ENCODE data around the gene ADAMTSL3. TPM values are rescaled to one million over a fixed set of nuclear protein-coding genes. Genes with fewer than 3 reads are reported as not detected.
"Not testable (repeated sequence)": the region's sequence is repeated elsewhere in the genome, so short reads cannot be mapped to it uniquely, and the experiment has no call there.

ADAMTSL3 gene
- total RNA-seq, 2 experiments from 2014 or later: not detected

- no peak for DNase-seq
- Histone ChIP-seq H3K27ac (ENCODE audit: low read depth in 1 of 2, low read length in 2 of 2) (no peak overlapping the region), H3K4me3 (ENCODE audit: low read length) (no peak overlapping the region), H3K36me3 (ENCODE audit: insufficient read depth, low read length) (no peaks in the 10 kb centered on the region), H3K4me1 (ENCODE audit: insufficient read depth, low read length) (no peaks in the 10 kb centered on the region), H3K9me3 (ENCODE audit: control insufficient read depth in 1 of 2, insufficient read depth in 1 of 2, low read length in 2 of 2) (peaks cover 0 to 12% of the 10 kb centered on the region in 2 experiments), H3K27me3 (ENCODE audit: control insufficient read depth in 1 of 2, insufficient read depth in 2 of 2, low read length in 2 of 2) (no peaks in the 10 kb centered on the region)
- POLR2A ChIA-PET: no interaction called here
- H3K9me3 Mint-ChIP-seq: peaks cover 11% of the 10 kb centered on the region
- no peak for TF ChIP-seq CTCF (IDR thresholded peaks at IDR 0.05)
- H3K36me3 Mint-ChIP-seq (ENCODE audit: low read depth): no peaks in the 10 kb centered on the region
- H3K4me1 Mint-ChIP-seq (ENCODE audit: low read depth): no peaks in the 10 kb centered on the region
- no peaks in the 10 kb centered on the region for H3K27me3 Mint-ChIP-seq
- H3K27ac Mint-ChIP-seq: no peak overlapping the region
- CTCF ChIA-PET: no interaction called here
- no peak overlapping the region for H3K4me3 Mint-ChIP-seq
- intact Hi-C loops (cut with DNase I, micrococcal nuclease): no loop called here
- ATAC-seq (ENCODE audit: poor library complexity): no peak
Observed at GRCh38 chr15:83961311-83961710, 307.4 kb downstream of the ADAMTSL3 start.

- H3K4me1 Mint-ChIP-seq (ENCODE audit: low read depth); H3K27me3 ChIP-seq (ENCODE audit: control insufficient read depth in 1 of 2, insufficient read depth in 2 of 2, low read length in 2 of 2); POLR2A ChIA-PET; H3K36me3 Mint-ChIP-seq (ENCODE audit: low read depth); H3K36me3 ChIP-seq (ENCODE audit: insufficient read depth, low read length); H3K4me1 ChIP-seq (ENCODE audit: insufficient read depth, low read length); ATAC-seq (ENCODE audit: poor library complexity); H3K4me3 Mint-ChIP-seq; H3K27me3 Mint-ChIP-seq; H3K27ac ChIP-seq (ENCODE audit: low read depth in 1 of 2, low read length in 2 of 2); H3K4me3 ChIP-seq (ENCODE audit: low read length); H3K27ac Mint-ChIP-seq; DNase-seq; CTCF ChIA-PET; intact Hi-C loops (cut with DNase I, micrococcal nuclease): not testable (repeated sequence)
- H3K9me3 Mint-ChIP-seq: peaks cover 11% of the 10 kb centered on the region
- H3K9me3 ChIP-seq (ENCODE audit: control insufficient read depth in 1 of 2, insufficient read depth in 1 of 2, low read length in 2 of 2): peaks cover 0 to 12% of the 10 kb centered on the region in 2 experiments
Observed at GRCh38 chr15:83964967-83965366, 311.0 kb downstream of the ADAMTSL3 start.

GRCh38 chr15:83970295-83970890 is 316.5 kb downstream of the ADAMTSL3 start:
- Histone ChIP-seq H3K9me3 (ENCODE audit: control insufficient read depth in 1 of 2, insufficient read depth in 1 of 2, low read length in 2 of 2) (no peaks in the 10 kb centered on the region), H3K36me3 (ENCODE audit: insufficient read depth, low read length) (no peaks in the 10 kb centered on the region), H3K27ac (ENCODE audit: low read depth in 1 of 2, low read length in 2 of 2) (no peak overlapping the region), H3K27me3 (ENCODE audit: control insufficient read depth in 1 of 2, insufficient read depth in 2 of 2, low read length in 2 of 2) (no peaks in the 10 kb centered on the region), H3K4me1 (ENCODE audit: insufficient read depth, low read length) (no peaks in the 10 kb centered on the region), H3K4me3 (ENCODE audit: low read length) (no peak overlapping the region)
- H3K36me3 Mint-ChIP-seq (ENCODE audit: low read depth): no peaks in the 10 kb centered on the region
- ChIA-PET POLR2A (no interaction called here), CTCF (no interaction called here)
- ATAC-seq (ENCODE audit: poor library complexity): no peak
- no peak overlapping the region for H3K4me3 Mint-ChIP-seq
- H3K4me1 Mint-ChIP-seq (ENCODE audit: low read depth): no peaks in the 10 kb centered on the region
- H3K27me3 Mint-ChIP-seq: peaks cover 4% of the 10 kb centered on the region
- no peak for TF ChIP-seq CTCF (IDR thresholded peaks at IDR 0.05)
- no peak overlapping the region for H3K27ac Mint-ChIP-seq
- DNase-seq: no peak
- intact Hi-C loops (cut with DNase I, micrococcal nuclease): no loop called here
- H3K9me3 Mint-ChIP-seq: peaks cover 7% of the 10 kb centered on the region

- no peaks in the 10 kb centered on the region for H3K4me1 ChIP-seq (ENCODE audit: insufficient read depth, low read length)
- no peak overlapping the region for H3K27ac ChIP-seq (ENCODE audit: low read depth in 1 of 2, low read length in 2 of 2)
- ChIA-PET CTCF (no interaction called here), POLR2A (no interaction called here)
- intact Hi-C loops (cut with DNase I, micrococcal nuclease): no loop called here
- Mint-ChIP-seq H3K27ac (no peak overlapping the region), H3K9me3 (peaks cover 4% of the 10 kb centered on the region), H3K4me3 (no peak overlapping the region), H3K4me1 (ENCODE audit: low read depth) (no peaks in the 10 kb centered on the region), H3K36me3 (ENCODE audit: low read depth) (no peaks in the 10 kb centered on the region), H3K27me3 (peaks cover 4% of the 10 kb centered on the region)
- H3K9me3 ChIP-seq (ENCODE audit: control insufficient read depth in 1 of 2, insufficient read depth in 1 of 2, low read length in 2 of 2): no peaks in the 10 kb centered on the region
- no peak for TF ChIP-seq CTCF (IDR thresholded peaks at IDR 0.05)
- ATAC-seq (ENCODE audit: poor library complexity) (no peak), DNase-seq (no peak)
- H3K36me3 ChIP-seq (ENCODE audit: insufficient read depth, low read length): no peaks in the 10 kb centered on the region
- no peaks in the 10 kb centered on the region for H3K27me3 ChIP-seq (ENCODE audit: control insufficient read depth in 1 of 2, insufficient read depth in 2 of 2, low read length in 2 of 2)
- no peak overlapping the region for H3K4me3 ChIP-seq (ENCODE audit: low read length)
Observed at GRCh38 chr15:83971992-83972391, 318.1 kb downstream of the ADAMTSL3 start.
